Measurements from ENCODE around the gene ITGAD. TPM values are rescaled to one million over a fixed set of nuclear protein-coding genes. Genes with fewer than 3 reads are reported as not detected.

Gene ITGAD
- total and polyA plus RNA-seq, 2 of the 4 experiments (the other 2 are of a cell fraction): not detected

- H2BK120ac ChIP-seq (ENCODE audit: low read depth, low read length): no peak overlapping the region
- H2BK5ac ChIP-seq (ENCODE audit: low read depth, low read length, poor library complexity, severe bottlenecking): no peak overlapping the region
- H3K4me2 ChIP-seq (ENCODE audit: low read depth, low read length): no peak overlapping the region
- no peak overlapping the region for H3K4me3 ChIP-seq (ENCODE audit: insufficient read depth, low read depth, low read length)
- no peaks in the 10 kb centered on the region for H3K36me3 ChIP-seq (ENCODE audit: control insufficient read depth, insufficient read depth, low read length)
- dilution Hi-C loops (cut with HindIII; ENCODE audit: low sequenced_read_pairs, unreplicated experiment) (no loop called here), intact Hi-C loops (cut with micrococcal nuclease) (no loop called here), in situ Hi-C loops (cut with MboI; ENCODE audit: low sequenced_read_pairs) (no loop called here)
- no peak overlapping the region for H4K8ac ChIP-seq (ENCODE audit: low read depth in 2 of 2, low read length in 2 of 2)
- peaks cover 5% of the 10 kb centered on the region for H3K27me3 ChIP-seq (ENCODE audit: control insufficient read depth, insufficient read depth, low read length)
- no peaks in the 10 kb centered on the region for H4K20me1 ChIP-seq (ENCODE audit: insufficient read depth, low read length)
- H3K14ac ChIP-seq (replicated peaks; ENCODE audit: low read depth, low read length): no peak overlapping the region
- H4K5ac ChIP-seq (ENCODE audit: low read depth, low read length): no peak overlapping the region
- H3K9me1 ChIP-seq (ENCODE audit: insufficient read depth, low read length): no peaks in the 10 kb centered on the region
- ATAC-seq (ENCODE audit: low read depth) (no peak), DNase-seq (no peak)
- no peak overlapping the region for H2AK9ac ChIP-seq (replicated peaks; ENCODE audit: low read depth, low read length, poor library complexity)
- H3K4me1 ChIP-seq (ENCODE audit: control insufficient read depth, insufficient read depth, low read length): no peaks in the 10 kb centered on the region
- no peak overlapping the region for H3K27ac ChIP-seq (ENCODE audit: insufficient read depth, low read length)
- H3K23ac ChIP-seq (ENCODE audit: low read depth, low read length): no peak overlapping the region
- no peak for TF ChIP-seq CTCF (conservative IDR thresholded peaks at IDR 0.05; ENCODE audit: low read depth, low read length)
- no peak for TF ChIP-seq MAFK (IDR thresholded peaks at IDR 0.05; ENCODE audit: low read depth, low read length)
- no peak for TF ChIP-seq BHLHE40 (IDR thresholded peaks at IDR 0.05; ENCODE audit: low read depth, low read length)
- TF ChIP-seq CEBPB (IDR thresholded peaks at IDR 0.05; ENCODE audit: low read depth, low read length): no peak
- TF ChIP-seq MXI1 (IDR thresholded peaks at IDR 0.05; ENCODE audit: borderline replicate concordance, low read depth, low read length): no peak
- TF ChIP-seq FOS (IDR thresholded peaks at IDR 0.05; ENCODE audit: low read depth, low read length): no peak
- TF ChIP-seq POLR2A (IDR thresholded peaks at IDR 0.05; ENCODE audit: low read depth, low read length): no peak
- TF ChIP-seq RAD21 (IDR thresholded peaks at IDR 0.05; ENCODE audit: low read length): no peak
- TF ChIP-seq CHD1 (IDR thresholded peaks at IDR 0.05; ENCODE audit: low read depth, low read length): no peak
- no peak for TF ChIP-seq USF2 (IDR thresholded peaks at IDR 0.05; ENCODE audit: low read depth, low read length)
- TF ChIP-seq ELK1 (IDR thresholded peaks at IDR 0.05; ENCODE audit: borderline replicate concordance, low read depth, low read length): no peak
- TF ChIP-seq RFX5 (IDR thresholded peaks at IDR 0.05; ENCODE audit: low read depth, low read length): no peak
- TF ChIP-seq MAZ (IDR thresholded peaks at IDR 0.05; ENCODE audit: borderline replicate concordance, low read depth, low read length): no peak
- no peak overlapping the region for H2BK15ac ChIP-seq (ENCODE audit: low read depth, low read length)
- H3K4ac ChIP-seq (ENCODE audit: low read depth, low read length): no peak overlapping the region
- H3K56ac ChIP-seq (ENCODE audit: extremely low read depth, insufficient read depth, low read length): no peak overlapping the region
- no peak overlapping the region for H2BK20ac ChIP-seq (ENCODE audit: low read depth, low read length)
- CTCF ChIA-PET: no interaction called here
- no peak overlapping the region for H2AFZ ChIP-seq (replicated peaks; ENCODE audit: low read length, poor library complexity)
- H2AK5ac ChIP-seq (ENCODE audit: low read depth, low read length): no peak overlapping the region
- H4K91ac ChIP-seq (ENCODE audit: insufficient read depth, low read depth, low read length): no peak overlapping the region
- no peaks in the 10 kb centered on the region for H3K79me1 ChIP-seq (ENCODE audit: low read depth in 1 of 2, low read length in 2 of 2)
- H3K18ac ChIP-seq (ENCODE audit: low read depth, low read length): no peak overlapping the region
- BruUV-seq (replicated peaks): no TSS peak
- no peaks in the 10 kb centered on the region for H3K9me3 ChIP-seq (ENCODE audit: control insufficient read depth, insufficient read depth, low read length)
- POLR2A ChIA-PET (ENCODE audit: unreplicated experiment): no interaction called here
- whole genome bisulfite sequencing, 2 experiments (ENCODE audit: extremely low coverage in 2 of 2, insufficient read length in 1 of 2): 50% methylated on average over 5 of the region's 12 CpGs; no CpG with 5 or more reads in 1 of the 2 experiments
- H3K9ac ChIP-seq (ENCODE audit: low read depth, low read length): no peak overlapping the region
These were observed 22.1 kb upstream of the ITGAD start for GRCh38 chr16:31371008-31371407.
